HG03039 (cell line): ENCODE data around the gene KLK11.

Source experiments
- ATAC-seq: cut with Tn5 transposase; IDR thresholded peaks from one replicate; pipeline ENCODE4 v1.9.1; 2021; ENCODE audit warnings: mild to moderate bottlenecking, moderate library complexity; ENCODE audit not compliant: unreplicated experiment

Gene KLK11

GRCh38 chr19:51030631-51031030, 4.2 kb upstream of the KLK11 start:
- no peak for ATAC-seq

DNA sequence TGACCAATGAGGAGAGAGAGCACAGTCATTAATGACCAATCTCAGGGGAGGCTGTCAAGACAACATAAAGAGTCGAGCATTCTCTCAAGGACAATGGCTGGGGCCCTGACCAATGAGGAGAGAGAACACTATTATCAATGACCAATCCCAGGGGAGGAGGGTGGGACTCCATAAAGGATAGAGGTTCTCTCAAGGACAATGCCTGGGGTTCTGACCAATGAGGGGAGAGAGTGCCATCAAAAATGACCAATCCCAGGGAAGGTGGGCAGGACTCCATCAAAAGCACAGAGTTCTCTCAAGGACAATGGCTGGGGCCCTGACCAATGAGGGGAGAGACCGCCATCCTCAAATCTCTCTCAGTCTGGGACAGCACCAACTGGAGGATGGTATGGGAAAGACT, 3.3 kb upstream of the KLK11 start:
- ATAC-seq: no peak

GRCh38 chr19:51027873-51028272, 1.5 kb upstream of the KLK11 start:
- ATAC-seq: no peak

- no peak for ATAC-seq
Measured at GRCh38 chr19:51027126-51027806, 850 bp upstream of the KLK11 start.

DNA sequence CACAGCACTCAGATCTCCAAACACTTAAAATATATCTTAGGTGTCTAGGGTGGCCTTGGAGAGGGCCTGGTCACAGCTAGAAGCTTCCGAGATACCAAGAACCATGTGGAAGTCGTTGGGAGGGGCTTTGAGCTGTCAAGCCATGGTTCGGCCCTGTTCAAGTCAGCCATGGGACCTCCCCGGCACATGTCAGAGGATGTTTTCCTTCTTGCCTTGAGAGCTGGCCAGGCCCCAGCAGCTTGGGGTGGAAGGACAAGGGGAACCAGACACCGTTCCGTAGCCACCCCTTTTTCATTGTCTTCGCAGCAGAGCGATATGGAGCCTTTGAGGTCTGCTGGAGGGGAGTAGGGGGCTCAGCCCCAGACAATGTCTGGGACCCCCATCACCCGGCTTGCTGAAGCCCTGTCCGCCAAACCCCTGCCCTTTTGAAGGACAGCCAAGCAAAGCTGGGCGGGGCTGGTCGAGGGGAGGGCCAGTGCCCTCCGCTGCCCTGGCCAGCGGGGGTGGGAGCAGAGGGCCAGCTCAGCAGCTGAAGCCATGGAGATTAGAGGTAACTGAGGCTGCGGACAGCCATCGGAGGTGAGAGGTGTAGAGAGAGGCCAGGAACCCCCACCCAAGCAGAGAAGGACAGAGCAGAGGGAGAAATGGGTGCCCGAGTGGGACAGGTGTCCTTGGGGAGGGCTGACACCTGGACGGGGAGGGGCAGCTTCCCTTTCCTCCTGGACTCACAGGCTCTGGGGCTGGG, 435 bp downstream of the KLK11 start:
- ATAC-seq: no peak

DNA sequence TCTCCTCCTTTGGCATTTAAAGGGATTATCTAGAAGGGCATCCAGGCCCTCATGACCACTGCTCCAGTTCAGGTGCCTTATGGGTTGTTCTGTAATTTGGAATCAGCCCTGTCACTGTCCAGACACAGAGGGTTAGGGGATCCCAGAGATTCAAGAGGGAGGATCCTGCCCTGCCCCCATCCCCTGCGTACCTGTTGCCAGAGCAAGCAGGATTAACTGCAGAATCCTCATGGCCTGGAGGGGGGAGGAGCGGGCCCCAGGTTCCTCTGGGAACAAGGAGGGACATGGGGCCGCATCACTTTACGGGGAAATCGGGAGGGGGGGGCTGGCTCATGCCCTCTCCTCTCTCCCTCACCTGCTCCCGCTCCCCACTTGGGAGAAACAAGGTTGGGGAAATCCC, 1.0 kb downstream of the KLK11 start:
- no peak for ATAC-seq

GRCh38 chr19:51024924-51025323, 1.5 kb downstream of the KLK11 start:
- no peak for ATAC-seq

GRCh38 chr19:51023946-51024345, 2.5 kb downstream of the KLK11 start:
- no peak for ATAC-seq

DNA sequence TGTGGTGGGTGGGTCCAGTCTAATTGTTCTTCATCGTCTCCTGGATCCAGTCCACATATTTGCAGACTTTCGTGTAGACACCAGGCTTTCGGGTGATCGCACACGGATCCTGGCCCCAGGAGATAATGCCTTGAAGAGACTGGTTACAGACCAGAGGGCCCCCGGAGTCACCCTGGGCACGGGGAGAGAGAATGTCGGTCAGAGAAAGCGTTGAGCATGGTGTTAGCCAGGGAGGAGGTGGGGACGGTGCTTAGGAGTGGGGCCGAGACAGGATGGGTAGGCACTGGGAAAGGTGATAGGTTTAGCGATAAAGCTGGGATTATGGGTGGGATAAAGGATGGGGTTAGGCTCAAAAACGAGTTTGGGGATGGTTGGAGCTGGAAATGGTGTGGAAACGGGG, 3.9 kb downstream of the KLK11 start:
- ATAC-seq: no peak

DNA sequence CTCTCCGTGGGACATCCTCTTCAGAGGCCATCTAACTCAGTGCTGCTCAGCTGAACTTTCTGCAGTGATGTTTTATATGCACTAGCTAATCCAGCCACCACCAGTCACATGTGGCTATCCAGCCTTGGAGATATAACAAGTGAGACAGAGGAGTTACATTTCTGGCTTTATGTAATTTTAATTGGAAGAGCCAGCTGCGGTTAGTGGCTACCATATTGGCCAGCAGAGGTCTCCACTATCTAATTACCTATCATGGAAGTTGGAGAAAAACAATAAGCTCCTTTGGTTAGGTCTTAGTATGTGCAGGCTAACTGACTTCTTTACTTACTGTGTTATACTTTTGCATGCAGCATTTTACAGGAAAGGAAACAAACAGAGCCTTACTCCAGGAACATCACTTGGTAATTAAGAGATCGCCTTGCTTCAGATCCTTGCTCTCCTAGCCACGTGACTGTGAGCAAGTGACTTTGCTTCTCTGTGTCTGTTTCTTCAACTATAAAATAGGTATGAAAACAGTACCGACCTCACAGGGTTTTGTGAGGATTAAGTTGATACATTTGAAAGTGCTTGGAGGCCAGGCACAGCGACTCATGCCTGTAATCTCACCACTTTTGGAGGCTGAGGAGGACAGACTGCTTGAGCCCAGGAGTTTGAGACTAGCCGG, 5.3 kb downstream of the KLK11 start:
- no peak for ATAC-seq

DNA sequence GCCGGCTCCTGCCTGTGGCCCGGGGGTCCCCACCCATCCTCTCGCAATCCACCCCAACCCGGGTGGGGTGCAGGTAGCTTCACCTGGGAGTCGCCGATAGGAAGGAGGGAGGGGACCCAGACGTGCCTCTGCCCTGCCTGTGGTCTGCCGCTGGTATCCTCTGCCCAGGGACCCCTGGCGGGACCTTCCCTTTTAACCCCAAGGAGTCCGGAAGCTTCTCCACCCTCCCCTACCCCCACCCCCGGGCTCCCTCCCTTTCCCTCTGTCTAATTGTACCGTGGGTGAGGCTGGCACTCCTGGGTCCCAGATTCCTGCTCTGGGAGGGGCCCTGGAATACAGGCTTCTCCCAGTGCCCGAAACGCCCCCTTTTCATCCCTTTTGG, 6.9 kb downstream of the KLK11 start, which contains the start of gene KLK10:
KLK10 (minus strand) TSS at position 166 of the 382 bp plus-strand sequence. CDS start 579 bp downstream, outside the sequence.
- ATAC-seq: no peak

GRCh38 chr19:51018745-51019543, 7.5 kb downstream of the KLK11 start:
- no peak for ATAC-seq

GRCh38 chr19:51016798-51017683, 9.4 kb downstream of the KLK11 start:
- no peak for ATAC-seq

GRCh38 chr19:51015691-51016267, 10.6 kb downstream of the KLK11 start:
- ATAC-seq: no peak

- ATAC-seq: no peak
Measured at GRCh38 chr19:51014242-51014641, 12.2 kb downstream of the KLK11 start.

GRCh38 chr19:51012661-51013190, 13.7 kb downstream of the KLK11 start:
- no peak for ATAC-seq

GRCh38 chr19:51010066-51010795, 16.2 kb downstream of the KLK11 start:
- ATAC-seq: no peak

- no peak for ATAC-seq
Measured at GRCh38 chr19:51009061-51009891, 17.1 kb downstream of the KLK11 start.
